Thyroid gland (tissue), 4 donors: Measurements from ENCODE around the gene GATA5. TPM values are rescaled to one million over a fixed set of nuclear protein-coding genes. Genes with fewer than 3 reads are reported as not detected.

Source experiments
- DNase-seq, 2 donors: peaks; one replicate each; pipeline ENCODE4 v3.0.0-alpha.2; 2019
- H3K27ac ChIP-seq, 3 donors: fragments of 200-600 bp; sonication (generic); 1 replicate in 2 of 3; 2 replicates in 1 of 3; pipeline ENCODE4 v1.5.1; 2016 to 2019; ENCODE audit warnings: mild to moderate bottlenecking in 1 of 3, moderate library complexity in 1 of 3
- H3K27me3 ChIP-seq: fragments of 200-600 bp; sonication (generic); one replicate; pipeline ENCODE4 v1.5.1; 2019
- H3K36me3 ChIP-seq, 2 donors: fragments of 200-600 bp; sonication (generic); one replicate each; pipeline ENCODE4 v1.5.1; 2016 to 2019
- H3K4me1 ChIP-seq, 2 donors: fragments of 200-600 bp; sonication (generic); one replicate each; pipeline ENCODE4 v1.5.1; 2017 to 2019
- H3K4me3 ChIP-seq, 3 donors: fragments of 200-600 bp; sonication (generic); replicated peaks in 1 of 3; 1 replicate in 2 of 3; 2 replicates in 1 of 3; pipeline ENCODE4 v1.5.1; 2016; ENCODE audit warnings: mild to moderate bottlenecking in 1 of 3
- H3K9me3 ChIP-seq: fragments of 200-600 bp; sonication (generic); one replicate; pipeline ENCODE4 v1.5.1; 2017
- POLR2A ChIP-seq, 2 donors: fragments of 450-650 bp; IDR thresholded peaks; one replicate each; pipeline ENCODE4 v1.6.1; 2017; ENCODE audit warnings: antibody characterized with exemption in 2 of 2, mild to moderate bottlenecking in 2 of 2, moderate library complexity in 1 of 2
- WGBS, 2 donors: methylation state at CpG; one replicate each; pipeline ENCODE4 v1.1.5; 2017; 5-methylcytosine and 5-hydroxymethylcytosine counted together
- intact Hi-C: fragments of 100-400 bp; cut with DNase I; formaldehyde crosslinking; loops from one replicate; pipeline ENCODE4 v1.15.1; 2023
- total RNA-seq, 4 donors: library from RNA; depleted of rRNA; stranded (reverse); fragments of >200 nt; gene quantifications; one replicate each; pipeline ENCODE4 v1.2.3, GENCODE V29; 2016
- TF ChIP-seq, protein P1 (sequence below), 6 experiments: fragments of 200-600 bp in 3 of 6; fragments of 450-650 bp in 3 of 6; sonication (generic) in 3 of 6; IDR thresholded peaks; one replicate each; pipeline ENCODE4 v1.5.1; 2016 to 2019; ENCODE audit warnings: antibody characterized with exemption in 6 of 6, mild to moderate bottlenecking in 2 of 6, inconsistent platforms in 1 of 6, moderate library complexity in 1 of 6

The GATA5 gene
- total RNA-seq, 4 donors from 2014 or later, result 0.33 to 0.67 (median 0.54) TPM; not detected in 1

DNA sequence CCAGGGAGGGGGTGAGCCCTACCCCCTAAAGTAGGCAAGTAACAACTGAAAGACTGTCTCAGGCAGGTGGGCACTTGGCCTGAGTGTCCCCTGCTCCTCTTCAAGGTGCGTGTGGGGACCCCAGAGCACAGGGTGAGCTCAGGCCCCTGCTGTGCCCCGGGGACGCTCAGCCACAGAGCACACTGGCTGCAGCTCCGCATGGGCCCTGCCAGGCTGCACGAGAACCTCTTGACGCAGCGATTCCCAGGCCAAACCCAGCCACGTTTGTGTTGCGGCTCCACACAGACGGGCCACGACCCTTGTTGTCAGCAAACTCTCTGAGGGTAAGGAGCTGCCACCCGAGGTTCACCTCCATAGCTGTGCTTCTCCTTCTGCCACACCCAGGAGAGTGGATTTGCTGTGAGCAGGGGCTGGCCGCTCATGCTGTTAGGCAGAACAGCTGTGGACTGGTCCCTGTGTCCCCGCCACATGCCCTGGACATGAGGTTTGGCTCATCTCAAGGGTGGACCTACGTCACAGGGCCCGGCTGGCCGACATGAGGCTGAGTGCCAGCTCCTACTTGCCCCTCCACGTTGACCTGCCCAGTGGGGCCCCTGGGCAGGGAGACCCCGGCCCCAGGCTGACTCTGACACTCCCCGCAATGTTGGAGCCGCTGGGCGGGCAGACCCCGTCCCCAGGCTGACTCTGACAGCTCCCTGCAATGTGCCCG lies 29.7 kb upstream of the GATA5 start:
- no peaks in the 10 kb centered on the region for H3K4me1 ChIP-seq
- WGBS, 2 donors, result 85 to 86% methylated on average over 9 to 11 of the region's 24 CpGs
- no peaks in the 10 kb centered on the region for H3K36me3 ChIP-seq
- H3K27me3 ChIP-seq, result no peaks in the 10 kb centered on the region
- no peak overlapping the region for H3K4me3 ChIP-seq
- H3K27ac ChIP-seq, result no peak overlapping the region
- intact Hi-C loops, result no loop called here
- H3K9me3 ChIP-seq, result no peaks in the 10 kb centered on the region
- TF ChIP-seq, protein P1, sequence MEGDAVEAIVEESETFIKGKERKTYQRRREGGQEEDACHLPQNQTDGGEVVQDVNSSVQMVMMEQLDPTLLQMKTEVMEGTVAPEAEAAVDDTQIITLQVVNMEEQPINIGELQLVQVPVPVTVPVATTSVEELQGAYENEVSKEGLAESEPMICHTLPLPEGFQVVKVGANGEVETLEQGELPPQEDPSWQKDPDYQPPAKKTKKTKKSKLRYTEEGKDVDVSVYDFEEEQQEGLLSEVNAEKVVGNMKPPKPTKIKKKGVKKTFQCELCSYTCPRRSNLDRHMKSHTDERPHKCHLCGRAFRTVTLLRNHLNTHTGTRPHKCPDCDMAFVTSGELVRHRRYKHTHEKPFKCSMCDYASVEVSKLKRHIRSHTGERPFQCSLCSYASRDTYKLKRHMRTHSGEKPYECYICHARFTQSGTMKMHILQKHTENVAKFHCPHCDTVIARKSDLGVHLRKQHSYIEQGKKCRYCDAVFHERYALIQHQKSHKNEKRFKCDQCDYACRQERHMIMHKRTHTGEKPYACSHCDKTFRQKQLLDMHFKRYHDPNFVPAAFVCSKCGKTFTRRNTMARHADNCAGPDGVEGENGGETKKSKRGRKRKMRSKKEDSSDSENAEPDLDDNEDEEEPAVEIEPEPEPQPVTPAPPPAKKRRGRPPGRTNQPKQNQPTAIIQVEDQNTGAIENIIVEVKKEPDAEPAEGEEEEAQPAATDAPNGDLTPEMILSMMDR (IDR thresholded peaks at IDR 0.05), result no peak
- TF ChIP-seq POLR2A (IDR thresholded peaks at IDR 0.05), result no peak
- no peak for DNase-seq

DNA sequence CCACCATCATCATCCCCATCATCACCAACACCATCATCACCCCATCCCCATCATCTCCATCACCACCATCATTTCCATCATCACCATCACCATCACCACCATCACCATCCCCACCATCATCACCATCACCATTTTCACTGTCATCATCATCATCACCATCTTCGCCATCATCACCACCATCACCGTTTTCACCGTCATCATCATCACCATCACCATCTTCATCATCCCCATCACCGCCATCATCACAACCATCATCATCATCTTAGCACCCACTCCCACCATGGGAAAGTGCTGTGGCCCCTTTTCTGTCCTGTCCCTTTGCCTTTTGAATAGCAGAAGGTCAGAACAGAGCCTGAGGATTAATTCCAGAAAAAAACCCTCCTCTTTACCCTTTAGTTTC lies 28.5 kb upstream of the GATA5 start:
- H3K27me3 ChIP-seq, result no peaks in the 10 kb centered on the region
- H3K9me3 ChIP-seq, result no peaks in the 10 kb centered on the region
- H3K4me1 ChIP-seq, result no peaks in the 10 kb centered on the region
- intact Hi-C loops, result loop anchor here (5.0 kb wide), 1 partner anchor 113 kb away; no protein-coding TSS in a partner anchor
- H3K27ac ChIP-seq, result no peak overlapping the region
- H3K36me3 ChIP-seq, result no peaks in the 10 kb centered on the region
- H3K4me3 ChIP-seq, result no peak overlapping the region
- no peak for TF ChIP-seq POLR2A (IDR thresholded peaks at IDR 0.05)
- TF ChIP-seq, protein P1 (IDR thresholded peaks at IDR 0.05), result no peak
- DNase-seq, result no peak
- WGBS, 2 donors, result 96 to 97% methylated on average over 4 of the region's 4 CpGs

DNA sequence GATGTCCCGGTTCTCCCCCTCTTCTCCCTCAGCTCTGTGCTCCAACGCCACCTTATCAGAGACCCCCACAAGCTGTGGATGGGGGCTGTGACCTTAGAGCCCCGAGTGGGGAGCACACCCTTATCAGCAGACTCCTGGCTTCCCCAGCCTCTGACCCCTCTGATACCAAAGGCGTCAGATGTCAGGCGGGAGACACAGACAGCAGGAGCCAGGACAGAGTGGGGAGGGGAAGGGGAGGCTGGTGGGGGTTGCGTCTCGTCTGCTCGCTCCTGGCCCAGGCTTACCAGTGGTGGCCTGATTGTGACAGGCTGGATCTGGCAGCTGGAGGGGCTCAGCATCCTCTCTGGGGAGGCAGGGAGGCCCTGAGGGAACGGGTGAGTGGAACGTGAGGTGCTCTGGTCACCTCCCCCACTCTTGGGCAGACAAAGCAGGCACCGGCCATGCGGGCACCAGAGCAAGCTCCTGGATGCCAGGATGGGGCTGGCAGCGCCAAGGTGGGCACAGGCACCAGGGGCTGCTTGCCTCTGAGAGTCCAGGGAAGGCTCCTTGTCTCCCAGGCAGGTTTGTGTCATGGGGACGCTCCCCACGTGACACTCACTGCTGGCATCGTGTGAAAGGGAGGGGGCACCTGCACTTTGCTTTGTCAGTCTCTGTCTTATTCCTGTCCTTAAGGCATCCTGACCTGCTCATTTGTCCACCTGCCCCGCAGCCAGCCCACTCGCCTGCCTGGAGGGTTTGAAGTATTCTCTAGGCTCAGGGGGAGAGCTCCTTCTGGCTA lies 27.8 kb upstream of the GATA5 start:
- H3K27me3 ChIP-seq, result no peaks in the 10 kb centered on the region
- DNase-seq, result no peak
- H3K4me3 ChIP-seq, result no peak overlapping the region
- H3K9me3 ChIP-seq, result no peaks in the 10 kb centered on the region
- WGBS, 2 donors, result 28 to 30% methylated on average over 14 to 15 of the region's 18 CpGs
- no peaks in the 10 kb centered on the region for H3K4me1 ChIP-seq
- no peak for TF ChIP-seq POLR2A (IDR thresholded peaks at IDR 0.05)
- TF ChIP-seq, protein P1 (IDR thresholded peaks at IDR 0.05), result no peak
- H3K36me3 ChIP-seq, result no peaks in the 10 kb centered on the region
- no peak overlapping the region for H3K27ac ChIP-seq
- intact Hi-C loops, result loop anchor here (5.0 kb wide), 1 partner anchor 114 kb away; no protein-coding TSS in a partner anchor

GRCh38 chr20:62502496-62503095 lies 26.8 kb upstream of the GATA5 start:
- Histone ChIP-seq H3K36me3 (no peaks in the 10 kb centered on the region), H3K4me1 (no peaks in the 10 kb centered on the region), H3K27me3 (no peaks in the 10 kb centered on the region), H3K27ac (no peak overlapping the region), H3K4me3 (no peak overlapping the region), H3K9me3 (no peaks in the 10 kb centered on the region)
- WGBS, 2 donors, result 70 to 75% methylated on average over 12 to 13 of the region's 16 CpGs
- TF ChIP-seq, protein P1 (IDR thresholded peaks at IDR 0.05), result no peak
- no peak for TF ChIP-seq POLR2A (IDR thresholded peaks at IDR 0.05)
- intact Hi-C loops, result loop anchor here (5.0 kb wide), 1 partner anchor 115 kb away; no protein-coding TSS in a partner anchor
- DNase-seq, result no peak
